Esophagus muscularis mucosa (tissue), 4 donors: ENCODE data around the gene ENPP6. TPM values are rescaled to one million over a fixed set of nuclear protein-coding genes. Genes with fewer than 3 reads are reported as not detected.

Experiments used
- DNase-seq: peaks from one replicate; pipeline ENCODE4 v3.0.0-alpha.2; 2017; ENCODE audit errors: extremely low spot score
- H3K27ac ChIP-seq, 4 donors: fragments of 200-600 bp; sonication (generic); replicated peaks in 1 of 4; 1 replicate in 3 of 4; 2 replicates in 1 of 4; pipeline ENCODE4 v1.5.1; 2016 to 2019; ENCODE audit warnings: mild to moderate bottlenecking in 1 of 4
- H3K27me3 ChIP-seq, 4 donors: fragments of 200-600 bp; sonication (generic); one replicate each; pipeline versions ENCODE4 v1.5.1 to v1.6.0; 2016 to 2019
- H3K36me3 ChIP-seq, 4 donors: fragments of 200-600 bp; sonication (generic); one replicate each; pipeline ENCODE4 v1.5.1; 2016 to 2019
- H3K4me1 ChIP-seq, 4 donors: fragments of 200-600 bp; sonication (generic); one replicate each; pipeline ENCODE4 v1.5.1; 2016 to 2019
- H3K4me3 ChIP-seq, 4 donors: fragments of 200-600 bp; sonication (generic); 1 replicate in 2 of 4; 2 replicates in 2 of 4; pipeline ENCODE4 v1.5.1; 2016 to 2019; ENCODE audit warnings: mild to moderate bottlenecking in 4 of 4, moderate library complexity in 1 of 4
- H3K9me3 ChIP-seq, 4 donors: fragments of 200-600 bp; sonication (generic); 1 replicate in 3 of 4; 2 replicates in 1 of 4; pipeline ENCODE4 v1.5.1; 2016 to 2019
- EP300 ChIP-seq: sonication (generic); formaldehyde crosslinking; IDR thresholded peaks from one replicate; pipeline ENCODE4 v1.6.1; 2017; ENCODE audit warnings: antibody characterized with exemption
- POLR2A ChIP-seq: fragments of 450-650 bp; IDR thresholded peaks from one replicate; pipeline ENCODE4 v1.6.1; 2017; ENCODE audit warnings: antibody characterized with exemption, moderate library complexity, mild to moderate bottlenecking, low read depth
- POLR2AphosphoS5 ChIP-seq, 2 donors: sonication (generic); formaldehyde crosslinking; IDR thresholded peaks; one replicate each; pipeline ENCODE4 v1.6.1; 2017; ENCODE audit warnings: antibody characterized with exemption in 2 of 2
- WGBS: methylation state at CpG from one replicate; pipeline ENCODE4 v1.1.5; 2018; 5-methylcytosine and 5-hydroxymethylcytosine counted together
- intact Hi-C: fragments of 100-400 bp; cut with DNase I; formaldehyde crosslinking; loops from one replicate; pipeline ENCODE4 v1.15.1; 2023
- total RNA-seq, 4 donors: library from RNA; depleted of rRNA; stranded (reverse); fragments of >200 nt; gene quantifications; one replicate each; pipeline versions ENCODE4 v1.1.0 to v1.2.1, GENCODE V29; 2016
- TF ChIP-seq, protein P1 (sequence below), 3 experiments: fragments of 200-600 bp in 2 of 3; fragments of 450-650 bp in 1 of 3; sonication (generic) in 2 of 3; IDR thresholded peaks; one replicate each; pipeline ENCODE4 v1.5.1; 2017 to 2019; ENCODE audit warnings: antibody characterized with exemption in 3 of 3, mild to moderate bottlenecking in 2 of 3, moderate library complexity in 1 of 3

The ENPP6 gene
- total RNA-seq, 4 donors from 2014 or later, result 0.42 to 1.1 (median 0.92) TPM

DNA sequence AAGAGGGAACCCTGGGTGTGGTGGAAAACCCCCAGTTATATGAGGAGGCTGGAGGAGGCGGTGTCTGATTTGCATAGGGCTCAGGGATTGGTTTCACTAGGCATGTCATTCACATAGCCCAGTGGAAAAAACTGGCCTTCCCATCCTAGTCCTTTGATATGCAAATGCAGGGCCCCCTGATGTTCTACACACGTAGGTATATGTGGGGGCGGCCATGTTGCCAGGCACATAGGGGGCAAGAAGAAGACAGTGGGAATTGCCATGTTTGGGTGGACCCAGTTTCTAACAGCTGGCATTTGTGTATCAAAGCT lies 34.0 kb upstream of the ENPP6 start:
- intact Hi-C loops, result no loop called here
- no peak overlapping the region for H3K4me3 ChIP-seq
- WGBS, result 83% methylated on average over 3 of the region's 3 CpGs

DNA sequence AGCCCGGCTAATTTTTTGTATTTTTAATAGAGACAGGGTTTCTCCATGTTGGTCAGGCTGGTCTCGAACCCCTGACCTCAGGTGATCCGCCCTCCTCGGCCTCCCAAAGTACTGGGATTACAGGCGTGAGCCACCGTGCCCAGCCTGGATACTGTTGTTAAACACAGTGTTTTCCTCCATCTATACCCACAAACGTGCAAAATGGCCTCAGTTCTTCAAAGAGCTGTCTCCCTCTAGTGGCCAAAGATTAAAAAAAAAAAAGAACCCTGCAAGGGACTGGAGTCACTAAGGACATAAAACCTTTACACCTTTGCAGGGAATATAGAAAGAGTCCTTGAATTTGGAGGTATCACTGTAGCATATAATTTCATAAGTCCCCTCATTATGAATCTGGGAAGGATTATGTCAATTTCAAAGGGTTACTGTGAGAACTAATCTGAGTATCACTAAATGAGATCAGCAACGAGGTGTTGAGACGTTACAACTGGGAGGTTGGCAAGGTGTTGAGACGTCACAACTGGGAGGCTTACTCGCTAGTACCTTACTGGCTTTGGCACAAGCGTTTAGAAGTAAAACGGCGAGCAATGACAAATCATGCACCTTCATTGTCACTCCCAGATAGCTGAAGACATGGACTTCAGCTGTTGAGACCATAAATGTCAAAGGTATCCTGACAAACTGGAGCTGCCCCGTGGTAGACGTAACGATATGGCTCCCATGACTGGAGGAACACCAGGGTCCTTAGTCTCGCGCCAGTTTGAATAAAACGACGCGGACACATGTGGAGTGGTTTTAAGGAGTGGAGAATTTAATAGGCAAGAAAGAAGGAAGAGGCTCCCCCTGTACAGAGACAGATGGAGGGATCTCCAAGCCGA lies 33.4 kb upstream of the ENPP6 start:
- intact Hi-C loops, result no loop called here
- 77% methylated on average over 23 of the region's 23 CpGs for WGBS
- no peak for DNase-seq
- no peaks in the 10 kb centered on the region for H3K9me3 ChIP-seq
- H3K36me3 ChIP-seq, result no peaks in the 10 kb centered on the region
- no peaks in the 10 kb centered on the region for H3K4me1 ChIP-seq
- TF ChIP-seq, protein P1, sequence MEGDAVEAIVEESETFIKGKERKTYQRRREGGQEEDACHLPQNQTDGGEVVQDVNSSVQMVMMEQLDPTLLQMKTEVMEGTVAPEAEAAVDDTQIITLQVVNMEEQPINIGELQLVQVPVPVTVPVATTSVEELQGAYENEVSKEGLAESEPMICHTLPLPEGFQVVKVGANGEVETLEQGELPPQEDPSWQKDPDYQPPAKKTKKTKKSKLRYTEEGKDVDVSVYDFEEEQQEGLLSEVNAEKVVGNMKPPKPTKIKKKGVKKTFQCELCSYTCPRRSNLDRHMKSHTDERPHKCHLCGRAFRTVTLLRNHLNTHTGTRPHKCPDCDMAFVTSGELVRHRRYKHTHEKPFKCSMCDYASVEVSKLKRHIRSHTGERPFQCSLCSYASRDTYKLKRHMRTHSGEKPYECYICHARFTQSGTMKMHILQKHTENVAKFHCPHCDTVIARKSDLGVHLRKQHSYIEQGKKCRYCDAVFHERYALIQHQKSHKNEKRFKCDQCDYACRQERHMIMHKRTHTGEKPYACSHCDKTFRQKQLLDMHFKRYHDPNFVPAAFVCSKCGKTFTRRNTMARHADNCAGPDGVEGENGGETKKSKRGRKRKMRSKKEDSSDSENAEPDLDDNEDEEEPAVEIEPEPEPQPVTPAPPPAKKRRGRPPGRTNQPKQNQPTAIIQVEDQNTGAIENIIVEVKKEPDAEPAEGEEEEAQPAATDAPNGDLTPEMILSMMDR (IDR thresholded peaks at IDR 0.05), result peak; percentile 14 to 54 (median 29)
- TF ChIP-seq POLR2AphosphoS5 (IDR thresholded peaks at IDR 0.05), result no peak
- no peak overlapping the region for H3K27ac ChIP-seq
- H3K4me3 ChIP-seq, result no peak overlapping the region
- H3K27me3 ChIP-seq, result no peaks in the 10 kb centered on the region

More for the DNA sequence above, 34.0 kb upstream of the ENPP6 start:
- peak; percentile 72 for DNase-seq
- Histone ChIP-seq H3K27ac (no peak overlapping the region), H3K36me3 (no peaks in the 10 kb centered on the region), H3K9me3 (no peaks in the 10 kb centered on the region), H3K4me1 (no peaks in the 10 kb centered on the region), H3K27me3 (no peaks in the 10 kb centered on the region)
- TF ChIP-seq POLR2AphosphoS5 (IDR thresholded peaks at IDR 0.05) (no peak), EP300 (no peak), POLR2A (no peak)
- TF ChIP-seq, protein P1 (IDR thresholded peaks at IDR 0.05), result no peak

DNA sequence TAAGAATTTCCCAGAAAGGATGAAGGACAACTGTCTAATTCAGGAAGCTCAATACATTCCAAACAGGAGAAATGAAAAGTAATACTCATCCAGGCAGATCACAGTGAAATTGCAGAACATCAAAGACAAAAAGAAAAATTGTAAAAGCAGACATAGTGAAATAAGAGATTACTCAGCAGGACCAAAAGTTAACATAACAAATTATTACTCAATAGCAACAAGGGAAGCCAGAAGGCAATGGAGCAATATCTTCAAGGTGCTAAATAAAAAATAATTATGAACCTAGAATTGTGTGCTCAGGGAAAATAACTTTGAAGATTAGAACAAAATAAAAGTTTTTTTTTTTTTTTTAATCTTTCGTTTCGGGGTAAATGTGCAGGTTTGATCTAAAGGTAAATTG lies 30.5 kb upstream of the ENPP6 start:
- Histone ChIP-seq H3K9me3 (no peaks in the 10 kb centered on the region), H3K36me3 (no peaks in the 10 kb centered on the region), H3K4me1 (no peaks in the 10 kb centered on the region), H3K27me3 (peaks cover 0 to 4% (median 0%) of the 10 kb centered on the region in 4 donors), H3K4me3 (no peak overlapping the region), H3K27ac (no peak overlapping the region)
- intact Hi-C loops, result no loop called here
- 97% methylated on average over 2 of the region's 2 CpGs for WGBS
- TF ChIP-seq, protein P1 (IDR thresholded peaks at IDR 0.05), result no peak
- no peak for TF ChIP-seq POLR2A
- no peak for DNase-seq

DNA sequence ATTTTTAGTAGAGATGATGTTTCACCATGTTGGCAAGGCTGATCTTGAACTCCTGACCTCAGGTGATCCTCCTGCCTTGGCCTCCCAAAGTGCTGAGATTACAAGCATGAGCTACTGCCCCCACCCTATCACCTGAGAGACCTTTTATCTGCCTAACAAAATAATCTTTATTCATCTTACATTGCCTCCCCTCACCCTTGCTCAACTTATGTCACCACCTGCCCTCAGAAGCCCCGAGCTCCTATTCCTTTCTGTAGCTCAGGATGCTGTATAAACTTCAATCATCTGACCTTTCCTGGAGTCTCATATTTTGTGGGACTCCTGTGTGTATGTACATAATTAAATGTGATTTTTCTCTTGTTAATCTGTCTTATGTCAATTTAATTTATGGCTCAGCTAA lies 29.7 kb upstream of the ENPP6 start:
- Histone ChIP-seq H3K4me1 (no peaks in the 10 kb centered on the region), H3K9me3 (no peaks in the 10 kb centered on the region), H3K36me3 (no peaks in the 10 kb centered on the region), H3K27me3 (peaks cover 0 to 4% (median 0%) of the 10 kb centered on the region in 4 donors), H3K4me3 (no peak overlapping the region), H3K27ac (no peak overlapping the region)
- 96% methylated on average over 1 of the region's 1 CpG for WGBS
- intact Hi-C loops, result no loop called here
- peak; percentile 55 for DNase-seq
- TF ChIP-seq EP300 (no peak), POLR2AphosphoS5 (IDR thresholded peaks at IDR 0.05) (no peak), POLR2A (no peak)
- TF ChIP-seq, protein P1 (IDR thresholded peaks at IDR 0.05), result no peak

DNA sequence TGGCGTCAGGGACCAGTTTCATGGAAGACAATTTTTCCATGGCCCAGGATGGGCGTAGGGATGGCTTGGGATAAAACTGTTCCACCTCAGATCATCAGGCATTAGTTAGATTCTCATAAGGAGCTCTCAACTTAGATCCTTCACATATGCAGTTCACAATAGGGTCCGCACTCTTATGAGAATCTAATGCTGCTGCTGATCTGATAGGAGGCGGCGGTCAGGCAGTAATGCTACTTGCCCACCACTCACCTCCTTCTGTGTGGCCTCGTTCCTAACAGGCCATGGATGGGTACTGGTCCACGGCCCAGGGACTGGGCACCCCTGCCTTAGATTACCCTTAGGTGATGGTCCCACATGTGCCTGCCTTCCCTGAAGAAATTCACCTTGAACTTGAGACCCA lies 28.8 kb upstream of the ENPP6 start:
- H3K27me3 ChIP-seq, result peaks cover 0 to 4% (median 0%) of the 10 kb centered on the region in 4 donors
- no peaks in the 10 kb centered on the region for H3K4me1 ChIP-seq
- H3K36me3 ChIP-seq, result no peaks in the 10 kb centered on the region
- no peaks in the 10 kb centered on the region for H3K9me3 ChIP-seq
- intact Hi-C loops, result no loop called here
- no peak overlapping the region for H3K4me3 ChIP-seq
- H3K27ac ChIP-seq, result no peak overlapping the region
- 97% methylated on average over 7 of the region's 7 CpGs for WGBS
- peak; percentile 66 for DNase-seq
- TF ChIP-seq POLR2A (no peak), POLR2AphosphoS5 (IDR thresholded peaks at IDR 0.05) (no peak), EP300 (no peak)
- TF ChIP-seq, protein P1 (IDR thresholded peaks at IDR 0.05), result no peak
